Lower lobe of right lung (tissue), 2 donors: ENCODE results near the gene PLK3. TPM values are rescaled to one million over a fixed set of nuclear protein-coding genes. Genes with fewer than 3 reads are reported as not detected.
A peak's percentile ranks its signal among the peaks of the same experiment; 100 is the strongest.
"Not testable (repeated sequence)": the region's sequence is repeated elsewhere in the genome, so short reads cannot be mapped to it uniquely, and the experiment has no call there.

Experiments used
- ATAC-seq, 2 donors: fragments of 200-7000 bp; cut with Tn5 transposase; one replicate each; pipeline ENCODE4 v1.9.1; 2020 to 2022; ENCODE audit warnings: mild to moderate bottlenecking in 2 of 2, moderate library complexity in 2 of 2
- DNase-seq: peaks from one replicate; pipeline ENCODE4 v3.0.0-alpha.2; 2020
- H3K27ac ChIP-seq: fragments of 200-600 bp; one replicate; pipeline ENCODE4 v1.8.0; 2022
- H3K27me3 ChIP-seq: fragments of 200-600 bp; one replicate; pipeline ENCODE4 v1.8.0; 2022; ENCODE audit warnings: low read depth
- H3K36me3 ChIP-seq: fragments of 200-600 bp; one replicate; pipeline ENCODE4 v1.8.0; 2022; ENCODE audit warnings: mild to moderate bottlenecking
- H3K4me1 ChIP-seq: fragments of 200-600 bp; one replicate; pipeline ENCODE4 v1.8.0; 2022
- H3K4me3 ChIP-seq: fragments of 200-600 bp; one replicate; pipeline ENCODE4 v1.8.0; 2022; ENCODE audit warnings: mild to moderate bottlenecking
- H3K9me3 ChIP-seq: fragments of 200-600 bp; one replicate; pipeline ENCODE4 v1.8.0; 2022
- intact Hi-C: fragments of 100-400 bp; cut with DNase I; formaldehyde crosslinking; loops from one replicate; pipeline ENCODE4 v1.11.0; 2022
- total RNA-seq: library from RNA; stranded (reverse); fragmentation: NEBNext Ultra II Directional; extraction: Animal tissue kit (Norgen Biotek cat#: 25700); gene quantifications from one replicate; pipeline ENCODE4 v1.2.1, GENCODE V29; 2021
- TF ChIP-seq, protein P1 (sequence below): fragments of 200-600 bp; IDR thresholded peaks from one replicate; pipeline ENCODE4 v1.8.0; 2022; ENCODE audit warnings: antibody characterized with exemption, mild to moderate bottlenecking
- donor health status: DM: no; HTN: yes; CAD: no; lungs with severe emphysema.

The PLK3 gene
- total RNA-seq, 1 donor from 2014 or later, result 27.7 TPM

DNA sequence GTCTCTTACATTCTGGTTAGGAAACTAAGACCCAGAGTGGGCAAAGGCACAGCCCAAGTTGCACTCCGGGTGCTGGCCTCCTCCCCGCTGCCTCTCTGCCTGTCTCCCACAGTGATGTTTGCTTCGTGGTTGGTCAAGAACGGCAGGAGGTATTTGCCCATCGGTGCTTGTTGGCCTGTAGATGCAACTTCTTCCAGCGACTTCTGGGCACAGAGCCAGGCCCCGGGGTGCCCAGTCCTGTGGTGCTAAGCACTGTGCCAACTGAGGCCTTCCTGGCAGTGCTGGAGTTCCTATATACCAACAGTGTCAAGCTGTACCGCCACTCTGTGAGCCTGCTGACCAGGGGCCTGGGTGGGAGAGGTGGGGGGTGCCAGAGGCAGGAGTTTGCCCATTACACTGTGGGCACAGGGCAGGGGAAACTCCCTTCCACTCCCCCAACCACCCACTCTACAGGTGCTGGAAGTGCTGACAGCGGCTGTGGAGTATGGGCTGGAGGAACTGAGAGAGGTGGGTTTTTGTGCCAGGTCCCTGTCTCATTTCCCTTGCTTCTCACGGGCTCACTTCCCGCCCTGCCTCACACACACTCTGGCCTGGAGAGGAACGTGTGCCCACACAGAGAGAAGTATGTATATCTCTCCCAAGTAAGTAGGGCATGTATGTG, 10.1 kb downstream of the PLK3 start:
- TF ChIP-seq, protein P1, sequence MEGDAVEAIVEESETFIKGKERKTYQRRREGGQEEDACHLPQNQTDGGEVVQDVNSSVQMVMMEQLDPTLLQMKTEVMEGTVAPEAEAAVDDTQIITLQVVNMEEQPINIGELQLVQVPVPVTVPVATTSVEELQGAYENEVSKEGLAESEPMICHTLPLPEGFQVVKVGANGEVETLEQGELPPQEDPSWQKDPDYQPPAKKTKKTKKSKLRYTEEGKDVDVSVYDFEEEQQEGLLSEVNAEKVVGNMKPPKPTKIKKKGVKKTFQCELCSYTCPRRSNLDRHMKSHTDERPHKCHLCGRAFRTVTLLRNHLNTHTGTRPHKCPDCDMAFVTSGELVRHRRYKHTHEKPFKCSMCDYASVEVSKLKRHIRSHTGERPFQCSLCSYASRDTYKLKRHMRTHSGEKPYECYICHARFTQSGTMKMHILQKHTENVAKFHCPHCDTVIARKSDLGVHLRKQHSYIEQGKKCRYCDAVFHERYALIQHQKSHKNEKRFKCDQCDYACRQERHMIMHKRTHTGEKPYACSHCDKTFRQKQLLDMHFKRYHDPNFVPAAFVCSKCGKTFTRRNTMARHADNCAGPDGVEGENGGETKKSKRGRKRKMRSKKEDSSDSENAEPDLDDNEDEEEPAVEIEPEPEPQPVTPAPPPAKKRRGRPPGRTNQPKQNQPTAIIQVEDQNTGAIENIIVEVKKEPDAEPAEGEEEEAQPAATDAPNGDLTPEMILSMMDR, result no peak
- H3K27ac ChIP-seq, result peak overlapping the region; percentile 100
- H3K36me3 ChIP-seq, result peaks cover 18% of the 10 kb centered on the region
- peak overlapping the region; percentile 47 for H3K4me3 ChIP-seq
- DNase-seq (peak; percentile 87), ATAC-seq (no peak)
- no peaks in the 10 kb centered on the region for H3K27me3 ChIP-seq
- H3K4me1 ChIP-seq, result peaks cover 92% of the 10 kb centered on the region
- intact Hi-C loops, result no loop called here
- H3K9me3 ChIP-seq, result no peaks in the 10 kb centered on the region

DNA sequence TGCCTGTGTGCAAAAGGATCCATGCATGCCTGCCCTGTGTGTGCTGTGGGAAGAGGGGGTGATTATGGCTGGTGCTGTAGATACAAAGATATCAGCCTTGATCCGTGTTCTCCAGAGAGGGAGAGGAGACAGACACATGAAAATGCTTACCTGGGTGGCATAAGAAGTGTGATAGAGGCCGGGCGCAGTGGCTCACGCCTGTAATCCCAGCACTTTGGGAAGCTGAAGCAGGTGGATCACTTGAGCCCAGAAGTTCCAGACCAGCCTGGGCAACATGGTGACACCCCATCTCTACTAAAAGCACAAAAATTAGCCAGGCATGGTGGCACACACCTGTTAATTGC, 10.6 kb downstream of the PLK3 start:
- H3K27me3 ChIP-seq, H3K9me3 ChIP-seq, intact Hi-C loops, H3K4me3 ChIP-seq, ATAC-seq: not testable (repeated sequence)
- Histone ChIP-seq H3K27ac (peak overlapping the region; percentile 100), H3K36me3 (peaks cover 13% of the 10 kb centered on the region), H3K4me1 (peaks cover 92% of the 10 kb centered on the region)
- peak; percentile 35 for DNase-seq

DNA sequence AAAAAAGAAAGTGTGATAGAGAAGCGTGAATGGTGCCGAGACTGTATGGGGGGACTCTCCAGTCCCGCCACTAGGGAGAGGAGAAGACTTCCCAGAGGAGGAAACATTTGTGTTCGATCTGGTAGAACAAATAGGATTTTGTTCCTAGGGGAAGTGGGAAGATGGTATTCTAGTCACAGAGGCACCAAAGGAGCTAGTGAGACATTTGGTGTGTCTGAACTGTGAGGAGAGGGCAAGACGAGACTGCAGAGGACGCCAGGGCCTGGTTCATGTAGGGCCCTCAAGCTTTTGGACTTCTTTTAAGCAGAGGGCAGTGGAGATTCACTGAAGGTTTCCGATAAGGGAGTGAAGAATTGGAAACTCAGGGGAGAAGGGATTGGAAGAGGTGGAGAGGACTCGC, 11.1 kb downstream of the PLK3 start:
- Histone ChIP-seq H3K27ac (peak overlapping the region; percentile 100), H3K4me3 (no peak overlapping the region), H3K4me1 (peaks cover 91% of the 10 kb centered on the region), H3K9me3 (no peaks in the 10 kb centered on the region), H3K27me3 (no peaks in the 10 kb centered on the region), H3K36me3 (peaks cover 8% of the 10 kb centered on the region)
- peak; percentile 3 for DNase-seq
- TF ChIP-seq, protein P1, result no peak
- ATAC-seq, result no peak
- intact Hi-C loops, result no loop called here

- peak; percentile 3 to 23 for ATAC-seq
- peak; percentile 59 for DNase-seq
- TF ChIP-seq, protein P1, result no peak
- H3K27ac ChIP-seq, result peak overlapping the region; percentile 89
- H3K9me3 ChIP-seq, result no peaks in the 10 kb centered on the region
- H3K27me3 ChIP-seq, result no peaks in the 10 kb centered on the region
- H3K36me3 ChIP-seq, result no peaks in the 10 kb centered on the region
- H3K4me3 ChIP-seq, result peak overlapping the region; percentile 60
- intact Hi-C loops, result no loop called here
- H3K4me1 ChIP-seq, result peaks cover 74% of the 10 kb centered on the region
These were observed 12.8 kb downstream of the PLK3 start for GRCh38 chr1:44812822-44813543.

GRCh38 chr1:44815926-44816325, 15.7 kb downstream of the PLK3 start:
- H3K4me3 ChIP-seq, ATAC-seq, H3K9me3 ChIP-seq, intact Hi-C loops, H3K27me3 ChIP-seq, H3K36me3 ChIP-seq: not testable (repeated sequence)
- H3K4me1 ChIP-seq, result peaks cover 57% of the 10 kb centered on the region
- peak overlapping the region; percentile 34 for H3K27ac ChIP-seq
- DNase-seq, result peak; percentile 24

DNA sequence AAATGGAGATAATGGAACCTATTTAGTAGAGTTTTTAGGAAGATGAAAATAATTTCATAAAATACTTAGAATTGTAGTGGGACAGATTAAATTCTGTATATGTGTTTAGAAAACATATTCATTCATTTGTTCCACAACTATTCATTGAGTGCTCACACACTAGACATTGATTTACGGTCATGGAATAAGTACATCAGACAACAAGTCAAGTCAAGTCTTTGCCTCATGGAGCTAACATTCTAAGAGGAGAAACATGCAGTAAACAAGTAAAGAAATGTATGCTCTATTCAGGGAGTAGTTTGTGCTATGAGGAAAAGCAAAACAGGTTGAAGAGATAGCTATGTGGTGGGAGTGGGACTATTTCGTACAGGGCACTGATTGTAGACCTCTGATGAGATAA, 17.1 kb downstream of the PLK3 start:
- no peaks in the 10 kb centered on the region for H3K27me3 ChIP-seq
- DNase-seq (no peak), ATAC-seq (no peak)
- H3K36me3 ChIP-seq, result no peaks in the 10 kb centered on the region
- H3K9me3 ChIP-seq, result no peaks in the 10 kb centered on the region
- H3K27ac ChIP-seq, result no peak overlapping the region
- H3K4me1 ChIP-seq, result peaks cover 48% of the 10 kb centered on the region
- TF ChIP-seq, protein P1, result no peak
- intact Hi-C loops, result no loop called here
- H3K4me3 ChIP-seq, result no peak overlapping the region
